Activated CD4-positive, alpha-beta T cell treated with anti-CD3 and anti-CD28 coated beads, Interleukin-2, amount 50 U/mL, for 24 hours (primary cell): ENCODE measurements around the gene LRRC14B.
"Not testable (repeated sequence)": the region's sequence is repeated elsewhere in the genome, so short reads cannot be mapped to it uniquely, and the experiment has no call there.

Experiments used
- DNase-seq, 2 donors: peaks; one replicate each; pipeline ENCODE4 v3.0.0-alpha.2; 2020; ENCODE audit warnings: low read depth in 1 of 2, low spot score in 1 of 2

LRRC14B gene

DNA sequence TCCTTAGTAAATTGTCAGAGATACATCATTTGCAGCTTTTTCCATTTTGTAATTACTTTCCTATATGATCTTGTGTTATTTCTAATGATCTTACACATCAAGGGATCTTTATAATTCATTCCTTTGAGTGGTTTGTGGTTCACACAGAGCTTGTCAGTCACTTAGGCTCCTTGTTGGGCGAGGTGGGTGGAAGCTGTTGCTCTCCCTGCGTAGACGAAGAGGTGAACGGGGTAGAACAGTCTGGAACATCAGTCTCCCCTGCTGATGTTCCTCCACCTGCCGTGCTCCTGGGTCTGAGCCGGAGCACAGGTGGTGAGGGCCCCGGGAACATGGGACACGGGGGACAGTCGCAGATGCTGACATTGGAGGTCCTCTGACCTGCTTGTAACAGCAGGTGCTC, 44.2 kb downstream of the LRRC14B start:
- DNase-seq = not testable (repeated sequence)

DNA sequence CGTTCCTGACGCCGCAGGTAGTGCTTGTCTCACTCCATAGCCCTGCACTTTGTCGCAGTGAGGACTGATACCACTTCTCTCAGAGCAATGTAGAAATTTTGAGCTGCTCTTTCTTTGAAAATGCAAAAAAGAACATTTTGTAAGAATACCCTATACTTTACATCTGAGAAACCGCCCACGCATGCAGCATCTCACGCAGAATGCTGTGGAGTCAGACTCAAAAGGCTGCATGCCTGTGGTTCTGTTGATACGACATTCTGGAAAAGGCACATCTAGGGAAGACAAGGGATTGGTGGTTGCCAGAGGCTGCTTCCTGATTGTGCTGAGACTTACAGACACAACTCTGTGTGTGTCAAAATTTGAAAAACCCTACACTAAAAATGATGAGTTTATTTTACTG, 46.6 kb downstream of the LRRC14B start:
- not testable (repeated sequence) for DNase-seq

GRCh38 chr5:240550-240949, 49.3 kb downstream of the LRRC14B start:
- not testable (repeated sequence) for DNase-seq

GRCh38 chr5:241045-241669, 49.9 kb downstream of the LRRC14B start:
- not testable (repeated sequence) for DNase-seq

- DNase-seq = peak in 1 of 2 donors; percentile 21
Observed at GRCh38 chr5:243683-244367, 52.5 kb downstream of the LRRC14B start.

- not testable (repeated sequence) for DNase-seq
Observed at GRCh38 chr5:245717-246116, 54.4 kb downstream of the LRRC14B start.
